ENCODE data around the gene EN2. TPM values are rescaled to one million over a fixed set of nuclear protein-coding genes. Genes with fewer than 3 reads are reported as not detected.

Gene EN2
- total and polyA plus RNA-seq, 10 of the 15 experiments (the other 5 are each of a cell fraction or from before 2014, with no cell fraction given), result not detected

GRCh38 chr7:155460926-155461613 lies 3.1 kb downstream of the EN2 start:
- 13% methylated on average over 8 of the region's 8 CpGs for WGBS (ENCODE audit: insufficient coverage, insufficient replicate concordance, low lambda C conversion rate, missing lambda C conversion rate)
- Histone ChIP-seq H3K4me3 (no peak overlapping the region), H3K27ac (ENCODE audit: control insufficient read depth, insufficient read depth) (no peak overlapping the region), H3K4me2 (ENCODE audit: control insufficient read depth, insufficient read depth) (no peak overlapping the region), H4K20me1 (ENCODE audit: control insufficient read depth, insufficient read depth) (0 out of 2 replicates have a peak, but pooled peaks cover 3% of the 10 kb centered on the region), H3K36me3 (ENCODE audit: control insufficient read depth in 2 of 2, insufficient read depth in 2 of 2, low read length in 1 of 2) (no peaks in the 10 kb centered on the region), H3K79me2 (ENCODE audit: control insufficient read depth, insufficient read depth, low read length) (no peaks in the 10 kb centered on the region), H3K4me1 (ENCODE audit: control insufficient read depth, insufficient read depth, low read length) (no peaks in the 10 kb centered on the region), H3K9ac (ENCODE audit: control insufficient read depth, insufficient read depth, low read length) (no peak overlapping the region), H3K9me3 (replicated peaks; ENCODE audit: control insufficient read depth, insufficient read depth, low read length) (no peaks in the 10 kb centered on the region; the same call in 2 of the 3 replicates), H3K27me3 (replicated peaks in 1 of 2; ENCODE audit: control insufficient read depth in 2 of 2, insufficient read depth in 2 of 2, low read length in 1 of 2) (peaks cover 21 to 33% of the 10 kb centered on the region in 2 experiments), H2AFZ (ENCODE audit: control insufficient read depth, low read depth, low read length) (no peak overlapping the region)
- RAD21 ChIA-PET (ENCODE audit: unreplicated experiment), result no interaction called here
- no TSS peak for BruUV-seq (replicated peaks)
- CTCF ChIA-PET, result no interaction called here
- in situ Hi-C loops (cut with MboI), result no loop called here
- FAIRE-seq (no peak), ATAC-seq (no peak), DNase-seq (ENCODE audit: low read depth, low spot score) (no peak)
- SMC1A ChIA-PET (ENCODE audit: uncharacterized antibody, unreplicated experiment), result no interaction called here
- intact Hi-C loops (cut with micrococcal nuclease; ENCODE audit: unreplicated experiment), result no loop called here
- POLR2A ChIA-PET, result no interaction called here
- TF ChIP-seq SREBF1 (IDR thresholded peaks at IDR 0.05; ENCODE audit: low read length) (no peak), CHD1 (IDR thresholded peaks at IDR 0.05; ENCODE audit: low read depth, low read length) (no peak), EP300 (IDR thresholded peaks at IDR 0.05; ENCODE audit: borderline replicate concordance in 1 of 2, control insufficient read depth in 1 of 2, low read depth in 2 of 2, low read length in 2 of 2) (no peak), BCL3 (IDR thresholded peaks at IDR 0.05; ENCODE audit: borderline replicate concordance, insufficient read depth, low read depth, low read length, poor library complexity, severe bottlenecking) (no peak), RB1 (IDR thresholded peaks at IDR 0.05; ENCODE audit: borderline replicate concordance) (no peak), ASH2L (IDR thresholded peaks at IDR 0.05; ENCODE audit: borderline replicate concordance, low read depth) (no peak), MYB (IDR thresholded peaks at IDR 0.05; ENCODE audit: borderline replicate concordance, low read depth, low read length) (no peak), CUX1 (IDR thresholded peaks at IDR 0.05; ENCODE audit: insufficient replicate concordance, low read depth, low read length) (no peak), NBN (IDR thresholded peaks at IDR 0.05) (no peak), ZNF687 (IDR thresholded peaks at IDR 0.05) (no peak), JUNB (IDR thresholded peaks at IDR 0.05) (no peak), IKZF2 (IDR thresholded peaks at IDR 0.05) (no peak)
